ENCODE measurements around the gene KRTAP16-1.

KRTAP16-1 gene

GRCh38 chr17:41339571-41340172 lies 30.6 kb upstream of the KRTAP16-1 start:
- no peaks in the 10 kb centered on the region for H3K9me3 ChIP-seq (replicated peaks; ENCODE audit: insufficient read depth, low read length)
- no peak for DNase-seq
- H3K4me1 ChIP-seq (ENCODE audit: low read length) = peaks cover 23% of the 10 kb centered on the region

GRCh38 chr17:41338961-41339485 lies 29.9 kb upstream of the KRTAP16-1 start:
- H3K9me3 ChIP-seq (replicated peaks; ENCODE audit: insufficient read depth, low read length) = no peaks in the 10 kb centered on the region
- H3K4me3 ChIP-seq (ENCODE audit: low read length) = no peak overlapping the region
- no peak overlapping the region for H3K27ac ChIP-seq (ENCODE audit: low read length)
- no peak overlapping the region for H2AFZ ChIP-seq (ENCODE audit: low read length)
- no peaks in the 10 kb centered on the region for H3K9me2 ChIP-seq (replicated peaks; ENCODE audit: insufficient read depth, low read length)
- DNase-seq = peak; percentile 70
- H3K4me2 ChIP-seq (ENCODE audit: low read depth, low read length) = no peak overlapping the region
- no peaks in the 10 kb centered on the region for H3K79me2 ChIP-seq (ENCODE audit: low read length)
- no peaks in the 10 kb centered on the region for H3K36me3 ChIP-seq (replicated peaks; ENCODE audit: insufficient read depth, low read length)
- no peak overlapping the region for H3K9ac ChIP-seq (ENCODE audit: low read length)
- TF ChIP-seq EZH2phosphoT487 (IDR thresholded peaks at IDR 0.05; ENCODE audit: low read length) = no peak
- TF ChIP-seq CTCF (IDR thresholded peaks at IDR 0.05; ENCODE audit: low read length) = no peak
- no peak for TF ChIP-seq EZH2 (optimal IDR thresholded peaks at IDR 0.05; ENCODE audit: low read depth, low read length)
- H3K27me3 ChIP-seq (replicated peaks; ENCODE audit: insufficient read depth, low read length) = peaks cover 33% of the 10 kb centered on the region
- H4K20me1 ChIP-seq (ENCODE audit: insufficient read depth, low read length) = no peaks in the 10 kb centered on the region
- H3F3A ChIP-seq (ENCODE audit: insufficient read depth, low read length) = peaks cover 9% of the 10 kb centered on the region
- peaks cover 23% of the 10 kb centered on the region for H3K4me1 ChIP-seq (ENCODE audit: low read length)

More at GRCh38 chr17:41339571-41340172, 30.6 kb upstream of the KRTAP16-1 start:
- Histone ChIP-seq H3K9me2 (replicated peaks; ENCODE audit: insufficient read depth, low read length) (no peaks in the 10 kb centered on the region), H2AFZ (ENCODE audit: low read length) (no peak overlapping the region), H3K9ac (ENCODE audit: low read length) (no peak overlapping the region), H3K27ac (ENCODE audit: low read length) (no peak overlapping the region), H3K79me2 (ENCODE audit: low read length) (no peaks in the 10 kb centered on the region), H3K36me3 (replicated peaks; ENCODE audit: insufficient read depth, low read length) (no peaks in the 10 kb centered on the region), H4K20me1 (ENCODE audit: insufficient read depth, low read length) (no peaks in the 10 kb centered on the region), H3K4me3 (ENCODE audit: low read length) (no peak overlapping the region), H3K4me2 (ENCODE audit: low read depth, low read length) (no peak overlapping the region), H3F3A (ENCODE audit: insufficient read depth, low read length) (peaks cover 9% of the 10 kb centered on the region), H3K27me3 (replicated peaks; ENCODE audit: insufficient read depth, low read length) (peaks cover 40% of the 10 kb centered on the region)
- TF ChIP-seq EZH2 (optimal IDR thresholded peaks at IDR 0.05; ENCODE audit: low read depth, low read length) = no peak
- TF ChIP-seq EZH2phosphoT487 (IDR thresholded peaks at IDR 0.05; ENCODE audit: low read length) = no peak
- TF ChIP-seq CTCF (IDR thresholded peaks at IDR 0.05; ENCODE audit: low read length) = no peak

GRCh38 chr17:41335747-41336146 lies 26.6 kb upstream of the KRTAP16-1 start:
- H3F3A ChIP-seq (ENCODE audit: insufficient read depth, low read length) = no peaks in the 10 kb centered on the region; the same call in 1 of the 2 replicates
- no peak overlapping the region for H3K4me3 ChIP-seq (ENCODE audit: low read length)
- H3K27ac ChIP-seq (ENCODE audit: low read length) = no peak overlapping the region
- TF ChIP-seq EZH2 (optimal IDR thresholded peaks at IDR 0.05; ENCODE audit: low read depth, low read length) (no peak), CTCF (IDR thresholded peaks at IDR 0.05; ENCODE audit: low read length) (no peak), EZH2phosphoT487 (IDR thresholded peaks at IDR 0.05; ENCODE audit: low read length) (no peak)
- H4K20me1 ChIP-seq (ENCODE audit: insufficient read depth, low read length) = no peaks in the 10 kb centered on the region
- no peak for DNase-seq
- H3K4me1 ChIP-seq (ENCODE audit: low read length) = peaks cover 15% of the 10 kb centered on the region
- no peaks in the 10 kb centered on the region for H3K36me3 ChIP-seq (replicated peaks; ENCODE audit: insufficient read depth, low read length)
- no peaks in the 10 kb centered on the region for H3K9me3 ChIP-seq (replicated peaks; ENCODE audit: insufficient read depth, low read length)
- H3K79me2 ChIP-seq (ENCODE audit: low read length) = no peaks in the 10 kb centered on the region
- peaks cover 26% of the 10 kb centered on the region for H3K27me3 ChIP-seq (replicated peaks; ENCODE audit: insufficient read depth, low read length)
- H3K4me2 ChIP-seq (ENCODE audit: low read depth, low read length) = no peak overlapping the region
- no peaks in the 10 kb centered on the region for H3K9me2 ChIP-seq (replicated peaks; ENCODE audit: insufficient read depth, low read length)
- no peak overlapping the region for H2AFZ ChIP-seq (ENCODE audit: low read length)
- H3K9ac ChIP-seq (ENCODE audit: low read length) = no peak overlapping the region
